ENCODE results near the gene SH3YL1.

SH3YL1 gene

DNA sequence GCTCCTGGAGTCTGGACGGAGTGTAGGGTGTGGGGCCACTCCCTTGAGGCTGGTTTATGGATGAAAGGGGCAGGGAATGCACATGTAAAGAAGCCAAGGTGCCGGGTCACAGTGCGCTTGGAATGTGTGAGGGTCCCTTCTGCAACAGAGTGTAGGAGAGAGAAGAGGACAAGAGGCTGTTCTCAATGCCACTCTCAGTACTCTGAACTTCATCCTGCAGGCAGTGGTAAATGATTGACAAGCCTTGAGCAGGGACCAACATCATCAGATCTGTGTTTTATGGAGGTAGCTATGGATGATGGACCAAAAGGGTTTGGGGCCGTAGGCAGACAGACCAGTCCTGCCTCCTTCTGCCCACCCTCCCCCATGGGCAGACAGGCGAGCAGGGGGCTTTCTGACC is 31.3 kb upstream of the SH3YL1 start:
- TF ChIP-seq, protein P1, sequence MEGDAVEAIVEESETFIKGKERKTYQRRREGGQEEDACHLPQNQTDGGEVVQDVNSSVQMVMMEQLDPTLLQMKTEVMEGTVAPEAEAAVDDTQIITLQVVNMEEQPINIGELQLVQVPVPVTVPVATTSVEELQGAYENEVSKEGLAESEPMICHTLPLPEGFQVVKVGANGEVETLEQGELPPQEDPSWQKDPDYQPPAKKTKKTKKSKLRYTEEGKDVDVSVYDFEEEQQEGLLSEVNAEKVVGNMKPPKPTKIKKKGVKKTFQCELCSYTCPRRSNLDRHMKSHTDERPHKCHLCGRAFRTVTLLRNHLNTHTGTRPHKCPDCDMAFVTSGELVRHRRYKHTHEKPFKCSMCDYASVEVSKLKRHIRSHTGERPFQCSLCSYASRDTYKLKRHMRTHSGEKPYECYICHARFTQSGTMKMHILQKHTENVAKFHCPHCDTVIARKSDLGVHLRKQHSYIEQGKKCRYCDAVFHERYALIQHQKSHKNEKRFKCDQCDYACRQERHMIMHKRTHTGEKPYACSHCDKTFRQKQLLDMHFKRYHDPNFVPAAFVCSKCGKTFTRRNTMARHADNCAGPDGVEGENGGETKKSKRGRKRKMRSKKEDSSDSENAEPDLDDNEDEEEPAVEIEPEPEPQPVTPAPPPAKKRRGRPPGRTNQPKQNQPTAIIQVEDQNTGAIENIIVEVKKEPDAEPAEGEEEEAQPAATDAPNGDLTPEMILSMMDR (IDR thresholded peaks at IDR 0.05; ENCODE audit: borderline replicate concordance, control extremely low read depth, extremely low read depth, insufficient read depth, missing control alignments): no peak
- no peak for DNase-seq (ENCODE audit: low spot score)
- in situ Hi-C loops (cut with MboI; ENCODE audit: low sequenced_read_pairs, unreplicated experiment): no loop called here

- in situ Hi-C loops (cut with MboI; ENCODE audit: low sequenced_read_pairs, unreplicated experiment): no loop called here
- peak; percentile 67 for DNase-seq (ENCODE audit: low spot score)
- TF ChIP-seq, protein P1 (IDR thresholded peaks at IDR 0.05; ENCODE audit: borderline replicate concordance, control extremely low read depth, extremely low read depth, insufficient read depth, missing control alignments): peak; percentile 64
Observed at GRCh38 chr2:290090-290722, 26.4 kb upstream of the SH3YL1 start.

DNA sequence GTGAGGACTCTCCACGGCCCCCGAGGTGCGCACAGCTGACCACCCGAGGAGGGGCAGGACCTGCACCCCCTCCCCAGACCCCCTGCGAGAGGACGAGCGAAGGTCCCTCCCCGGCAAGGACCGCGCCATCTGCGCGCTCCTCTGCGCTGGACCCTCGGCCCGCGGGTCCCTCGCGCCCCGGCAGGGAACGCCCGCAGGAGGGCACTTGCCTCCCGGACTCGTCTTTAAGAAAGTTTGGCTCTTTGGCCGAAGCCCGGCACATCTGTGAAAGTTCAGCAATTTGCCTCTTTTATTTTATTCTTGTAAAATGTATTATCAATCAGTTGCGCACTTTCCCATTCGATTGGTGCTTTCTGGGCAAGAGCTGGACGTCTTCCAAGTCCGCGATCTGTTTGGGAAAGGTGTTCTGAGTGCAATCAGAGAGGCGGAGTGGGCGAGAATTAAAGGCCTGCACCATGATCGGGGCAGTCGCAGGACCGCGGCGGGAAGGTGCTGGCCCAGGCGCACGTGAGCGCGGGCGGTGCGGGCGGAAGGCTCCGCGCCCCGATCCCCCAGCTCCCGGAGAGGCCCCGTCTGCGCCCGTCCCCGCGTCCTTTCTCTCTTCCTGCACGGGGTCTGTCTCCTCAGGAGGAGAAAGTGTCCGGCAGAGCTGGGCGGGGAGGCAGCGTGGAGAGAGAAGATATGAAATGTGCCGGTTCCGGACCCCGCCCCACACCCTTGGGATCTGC is 25.7 kb upstream of the SH3YL1 start:
- DNase-seq (ENCODE audit: low spot score): peak; percentile 29
- TF ChIP-seq, protein P1 (IDR thresholded peaks at IDR 0.05; ENCODE audit: borderline replicate concordance, control extremely low read depth, extremely low read depth, insufficient read depth, missing control alignments): no peak
- in situ Hi-C loops (cut with MboI; ENCODE audit: low sequenced_read_pairs, unreplicated experiment): no loop called here

DNA sequence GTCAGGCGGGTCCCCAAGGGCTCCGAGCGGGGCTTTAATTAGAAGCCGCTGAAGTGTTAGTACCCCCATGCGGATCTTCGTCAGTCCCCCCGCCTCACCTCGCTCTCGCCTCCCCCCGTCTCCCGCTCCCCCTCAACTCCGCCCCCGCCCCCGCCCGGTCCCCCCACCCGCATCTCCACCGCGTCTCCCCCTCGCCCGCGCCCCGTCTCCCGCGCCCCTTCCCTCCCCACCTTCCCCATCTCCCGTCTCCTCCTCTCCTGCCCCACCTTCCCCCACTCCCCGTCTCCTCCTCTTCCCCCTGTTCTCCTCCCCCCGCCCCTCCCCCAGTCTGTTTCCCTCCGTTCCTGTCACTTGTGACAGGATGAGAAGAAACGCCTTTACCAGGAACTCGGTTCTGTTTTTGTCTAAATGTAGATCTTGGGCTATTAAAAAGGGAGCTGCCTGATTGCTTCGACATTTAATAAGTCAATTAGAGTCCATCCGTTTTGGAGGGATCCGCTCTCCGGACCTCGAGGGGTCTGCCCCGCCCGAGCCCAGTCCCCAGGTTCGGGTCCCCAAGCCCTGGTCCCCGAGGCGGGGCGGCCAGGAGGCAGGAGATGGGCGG is 25.0 kb upstream of the SH3YL1 start:
- in situ Hi-C loops (cut with MboI; ENCODE audit: low sequenced_read_pairs, unreplicated experiment): no loop called here
- TF ChIP-seq, protein P1 (IDR thresholded peaks at IDR 0.05; ENCODE audit: borderline replicate concordance, control extremely low read depth, extremely low read depth, insufficient read depth, missing control alignments): no peak
- DNase-seq (ENCODE audit: low spot score): peak; percentile 33

DNA sequence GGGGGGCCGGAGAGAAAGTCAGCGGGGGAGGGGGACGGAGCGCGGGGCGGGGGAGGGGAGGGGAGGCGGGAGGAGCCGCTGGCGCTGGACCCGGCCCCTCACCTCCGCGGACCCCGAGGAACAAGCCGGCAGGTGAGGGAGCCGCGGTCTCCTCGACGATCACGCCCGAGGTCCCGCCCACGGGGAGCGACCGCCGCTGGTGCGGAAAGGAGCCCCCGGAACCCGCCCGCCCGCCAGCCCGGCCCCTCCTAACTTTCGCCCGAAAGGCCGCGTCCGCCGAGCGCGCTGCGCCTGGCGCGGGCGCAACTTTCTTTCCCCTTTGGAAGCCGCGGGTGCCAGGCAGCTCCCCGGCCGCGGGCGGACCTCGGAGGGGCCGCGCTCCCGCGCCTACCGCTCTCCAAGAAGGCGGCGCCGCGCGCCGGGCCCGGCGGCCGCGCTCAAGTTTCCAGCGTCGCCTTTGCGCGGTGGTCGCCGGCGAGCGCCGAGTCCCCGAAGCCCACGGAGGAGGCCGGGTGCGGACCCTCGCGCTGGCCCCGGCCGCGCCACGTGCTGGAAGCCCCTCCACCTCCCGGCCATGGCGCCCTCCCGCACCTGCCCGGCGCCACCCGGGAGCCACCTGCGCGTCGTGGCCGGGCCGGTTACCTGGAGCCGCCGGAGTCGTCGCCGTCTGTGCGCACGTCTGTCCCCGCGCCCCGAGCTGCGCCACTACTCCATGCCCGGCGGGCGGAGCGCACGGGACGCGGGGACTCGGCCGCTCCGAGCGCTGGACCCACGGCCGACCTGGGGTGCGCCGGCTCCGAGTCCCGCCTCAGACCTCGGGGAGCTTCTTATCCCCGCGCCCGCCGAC is 24.3 kb upstream of the SH3YL1 start, which contains the start of gene ALKAL2:
TSS of gene ALKAL2 (minus strand) at position 181 of the 847 bp plus-strand sequence. CDS start 256 bp downstream, outside the sequence.
- peak; percentile 42 for DNase-seq (ENCODE audit: low spot score)
- in situ Hi-C loops (cut with MboI; ENCODE audit: low sequenced_read_pairs, unreplicated experiment): no loop called here
- TF ChIP-seq, protein P1 (IDR thresholded peaks at IDR 0.05; ENCODE audit: borderline replicate concordance, control extremely low read depth, extremely low read depth, insufficient read depth, missing control alignments): no peak

- peak; percentile 75 for DNase-seq (ENCODE audit: low spot score)
- TF ChIP-seq, protein P1 (IDR thresholded peaks at IDR 0.05; ENCODE audit: borderline replicate concordance, control extremely low read depth, extremely low read depth, insufficient read depth, missing control alignments): no peak
- in situ Hi-C loops (cut with MboI; ENCODE audit: low sequenced_read_pairs, unreplicated experiment): no loop called here
Observed at GRCh38 chr2:287471-287885, 23.6 kb upstream of the SH3YL1 start.

Data from GM13976 (cell line).